Natural killer cell (primary cell): ENCODE data around the gene DES. TPM values are rescaled to one million over a fixed set of nuclear protein-coding genes. Genes with fewer than 3 reads are reported as not detected.

Experiments used
- ATAC-seq, 3 donors: fragments of 150-1000 bp in 2 of 3; fragments of 200-7000 bp in 1 of 3; cut with Tn5 transposase; 1 replicate in 1 of 3; 2 replicates in 2 of 3; pipeline ENCODE4 v1.10.0; 2021; ENCODE audit warnings: mild to moderate bottlenecking in 2 of 3, moderate library complexity in 2 of 3
- DNase-seq, 2 donors: peaks; one replicate each; pipeline versions ENCODE4 v3.0.0 to v3.0.0-alpha.2; 2013 to 2021; ENCODE audit warnings: mixed read lengths in 1 of 2
- H3K27ac ChIP-seq: one replicate; pipeline ENCODE4 v1.5.1; 2013; ENCODE audit warnings: mild to moderate bottlenecking, low read length
- H3K27me3 ChIP-seq: one replicate; pipeline ENCODE4 v1.6.1; 2013; ENCODE audit warnings: low read length; ENCODE audit not compliant: control insufficient read depth, insufficient read depth
- H3K36me3 ChIP-seq: one replicate; pipeline ENCODE4 v1.6.1; 2013; ENCODE audit warnings: low read length; ENCODE audit not compliant: control insufficient read depth, insufficient read depth
- H3K4me1 ChIP-seq: one replicate; pipeline ENCODE4 v1.6.1; 2013; ENCODE audit warnings: low read length; ENCODE audit not compliant: control insufficient read depth, insufficient read depth
- H3K4me3 ChIP-seq: one replicate; pipeline ENCODE4 v1.5.1; 2013; ENCODE audit warnings: low read length
- H3K9me3 ChIP-seq: one replicate; pipeline ENCODE4 v1.6.1; 2013; ENCODE audit warnings: low read length; ENCODE audit not compliant: control insufficient read depth, insufficient read depth
- H3K27ac Mint-ChIP-seq, 2 donors: one replicate each; pipeline ENCODE4 v1.8.0; 2022; ENCODE audit warnings: mild to moderate bottlenecking in 2 of 2, mixed read lengths in 2 of 2, moderate library complexity in 1 of 2
- H3K27me3 Mint-ChIP-seq, 2 donors: one replicate each; pipeline ENCODE4 v1.8.0; 2022; ENCODE audit warnings: low read depth in 2 of 2, mixed read lengths in 2 of 2
- H3K36me3 Mint-ChIP-seq: one replicate; pipeline ENCODE4 v1.8.0; 2022; ENCODE audit warnings: mixed read lengths
- H3K4me1 Mint-ChIP-seq, 2 donors: one replicate each; pipeline ENCODE4 v1.8.0; 2022; ENCODE audit warnings: mixed read lengths in 2 of 2
- H3K4me3 Mint-ChIP-seq: one replicate; pipeline ENCODE4 v1.8.0; 2022; ENCODE audit warnings: mild to moderate bottlenecking, moderate library complexity, mixed read lengths
- H3K9me3 Mint-ChIP-seq, 2 donors: one replicate each; pipeline ENCODE4 v1.8.0; 2022; ENCODE audit warnings: mixed read lengths in 2 of 2
- WGBS: methylation state at CpG from one replicate; pipeline ENCODE4 v1.1.7; 2013; ENCODE audit warnings: missing lambda C conversion rate; ENCODE audit not compliant: insufficient coverage; 5-methylcytosine and 5-hydroxymethylcytosine counted together
- intact Hi-C: fragments of 100-400 bp; cut with micrococcal nuclease; formaldehyde crosslinking; loops from one replicate; pipeline ENCODE4 v1.14.2; 2022
- total RNA-seq, 4 donors: library from RNA; stranded (reverse); fragments of 120-200 nt in 1 of 4; gene quantifications; one replicate each; pipeline versions ENCODE4 v1.2.3 to v1.2.4, GENCODE V29; 2013 to 2022
- TF ChIP-seq, protein P1 (sequence below): fragments of 200-600 bp; IDR thresholded peaks from one replicate; pipeline ENCODE4 v1.8.0; 2022; ENCODE audit warnings: antibody characterized with exemption

The DES gene
- total RNA-seq, 3 donors from 2014 or later (not counting 1 experiment from before 2014, with no cell fraction given) = not detected

DNA sequence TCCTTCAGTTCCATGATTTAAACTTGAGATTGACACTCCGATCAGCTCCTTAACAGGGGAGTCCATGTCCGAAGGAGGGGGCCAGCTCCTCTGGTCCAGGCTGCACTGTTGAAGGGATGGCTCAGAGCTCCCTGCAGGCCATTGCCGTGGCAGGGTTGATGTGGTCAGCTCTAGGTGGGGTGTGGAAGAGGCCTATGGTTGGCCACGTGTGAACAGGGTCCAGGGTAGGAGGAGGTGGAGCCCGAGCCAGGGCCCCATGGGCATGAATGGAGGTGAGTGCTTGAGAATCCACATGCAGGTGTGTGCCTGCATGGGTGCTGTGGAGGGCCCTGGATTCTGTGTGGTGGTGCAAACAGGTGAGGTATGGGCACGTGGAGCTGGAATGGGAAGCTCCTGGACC lies 17.5 kb downstream of the DES start:
- TF ChIP-seq, protein P1, sequence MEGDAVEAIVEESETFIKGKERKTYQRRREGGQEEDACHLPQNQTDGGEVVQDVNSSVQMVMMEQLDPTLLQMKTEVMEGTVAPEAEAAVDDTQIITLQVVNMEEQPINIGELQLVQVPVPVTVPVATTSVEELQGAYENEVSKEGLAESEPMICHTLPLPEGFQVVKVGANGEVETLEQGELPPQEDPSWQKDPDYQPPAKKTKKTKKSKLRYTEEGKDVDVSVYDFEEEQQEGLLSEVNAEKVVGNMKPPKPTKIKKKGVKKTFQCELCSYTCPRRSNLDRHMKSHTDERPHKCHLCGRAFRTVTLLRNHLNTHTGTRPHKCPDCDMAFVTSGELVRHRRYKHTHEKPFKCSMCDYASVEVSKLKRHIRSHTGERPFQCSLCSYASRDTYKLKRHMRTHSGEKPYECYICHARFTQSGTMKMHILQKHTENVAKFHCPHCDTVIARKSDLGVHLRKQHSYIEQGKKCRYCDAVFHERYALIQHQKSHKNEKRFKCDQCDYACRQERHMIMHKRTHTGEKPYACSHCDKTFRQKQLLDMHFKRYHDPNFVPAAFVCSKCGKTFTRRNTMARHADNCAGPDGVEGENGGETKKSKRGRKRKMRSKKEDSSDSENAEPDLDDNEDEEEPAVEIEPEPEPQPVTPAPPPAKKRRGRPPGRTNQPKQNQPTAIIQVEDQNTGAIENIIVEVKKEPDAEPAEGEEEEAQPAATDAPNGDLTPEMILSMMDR = no peak
- H3K4me3 Mint-ChIP-seq = no peak overlapping the region
- H3K4me1 Mint-ChIP-seq = peaks cover 0 to under 1% of the 10 kb centered on the region in 2 donors
- no peaks in the 10 kb centered on the region for H3K9me3 Mint-ChIP-seq
- ATAC-seq = no peak
- 74% methylated on average over 6 of the region's 6 CpGs for WGBS
- no peak overlapping the region for H3K4me3 ChIP-seq
- intact Hi-C loops = no loop called here
- no peak overlapping the region for H3K27ac ChIP-seq
- H3K36me3 ChIP-seq = no peaks in the 10 kb centered on the region
- H3K4me1 ChIP-seq = no peaks in the 10 kb centered on the region
- H3K36me3 Mint-ChIP-seq = no peaks in the 10 kb centered on the region
- H3K9me3 ChIP-seq = no peaks in the 10 kb centered on the region
- DNase-seq = no peak
- peaks cover 2 to 15% of the 10 kb centered on the region in 2 donors for H3K27me3 Mint-ChIP-seq
- no peak overlapping the region for H3K27ac Mint-ChIP-seq
- peaks cover 10% of the 10 kb centered on the region for H3K27me3 ChIP-seq

DNA sequence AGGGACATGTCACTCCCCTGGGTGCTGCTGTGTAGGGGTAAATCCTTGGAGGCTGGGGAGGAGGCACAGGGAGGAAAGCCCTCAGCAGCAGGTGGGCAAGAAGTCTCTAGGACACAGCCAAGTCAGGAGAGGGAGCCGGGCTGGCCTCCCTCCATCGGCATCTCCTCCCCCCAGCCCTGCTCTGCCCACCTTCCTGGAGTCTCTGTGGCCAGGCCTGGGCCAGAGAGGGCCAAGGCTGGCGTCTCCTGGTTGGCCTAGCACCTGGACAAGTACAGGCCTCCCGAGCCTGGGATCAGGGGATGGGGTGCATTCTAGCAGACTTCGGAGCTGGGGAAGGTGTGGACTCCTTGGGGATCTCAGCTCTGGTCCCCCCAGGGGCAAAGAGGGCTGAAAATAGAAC lies 18.3 kb downstream of the DES start:
- Mint-ChIP-seq H3K27ac (no peak overlapping the region), H3K4me3 (no peak overlapping the region), H3K9me3 (no peaks in the 10 kb centered on the region), H3K4me1 (peaks cover 8% of the 10 kb centered on the region in 2 donors), H3K36me3 (no peaks in the 10 kb centered on the region), H3K27me3 (peaks cover 10 to 23% of the 10 kb centered on the region in 2 donors)
- ATAC-seq = no peak
- no peaks in the 10 kb centered on the region for H3K9me3 ChIP-seq
- no peak overlapping the region for H3K27ac ChIP-seq
- TF ChIP-seq, protein P1 = no peak
- DNase-seq = no peak
- H3K36me3 ChIP-seq = no peaks in the 10 kb centered on the region
- intact Hi-C loops = no loop called here
- H3K27me3 ChIP-seq = peaks cover 18% of the 10 kb centered on the region
- 88% methylated on average over 5 of the region's 5 CpGs for WGBS
- peaks cover 3% of the 10 kb centered on the region for H3K4me1 ChIP-seq
- no peak overlapping the region for H3K4me3 ChIP-seq

DNA sequence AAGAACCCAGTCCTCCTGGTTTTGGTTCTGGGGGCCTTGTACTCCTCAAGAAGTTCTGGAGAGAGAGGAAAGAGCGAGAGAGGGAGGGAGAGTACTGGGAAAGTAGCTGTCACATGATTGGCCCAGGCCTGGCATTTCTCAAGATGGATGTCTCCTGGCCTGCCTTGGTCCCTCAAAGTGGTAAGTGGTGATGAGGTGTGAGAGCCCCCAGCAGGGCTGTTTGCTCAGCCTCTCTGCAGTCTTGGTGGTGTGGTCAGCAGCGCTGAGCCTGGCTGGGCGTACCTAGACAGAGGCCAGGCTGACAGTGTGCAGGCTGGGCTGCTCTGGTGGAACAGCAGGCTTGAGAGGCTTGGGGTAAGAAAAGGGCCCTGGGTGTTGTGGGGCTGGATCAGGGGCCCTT lies 19.0 kb downstream of the DES start:
- TF ChIP-seq, protein P1 = no peak
- Mint-ChIP-seq H3K36me3 (no peaks in the 10 kb centered on the region), H3K27me3 (peaks cover 11 to 25% of the 10 kb centered on the region in 2 donors), H3K4me3 (no peak overlapping the region), H3K27ac (no peak overlapping the region), H3K9me3 (no peaks in the 10 kb centered on the region), H3K4me1 (peaks cover 8 to 10% of the 10 kb centered on the region in 2 donors)
- Histone ChIP-seq H3K9me3 (no peaks in the 10 kb centered on the region), H3K27me3 (peaks cover 19% of the 10 kb centered on the region), H3K36me3 (no peaks in the 10 kb centered on the region), H3K4me3 (no peak overlapping the region), H3K4me1 (peaks cover 4% of the 10 kb centered on the region), H3K27ac (no peak overlapping the region)
- DNase-seq (no peak), ATAC-seq (no peak)
- WGBS = 84% methylated on average over 3 of the region's 3 CpGs
- intact Hi-C loops = no loop called here

DNA sequence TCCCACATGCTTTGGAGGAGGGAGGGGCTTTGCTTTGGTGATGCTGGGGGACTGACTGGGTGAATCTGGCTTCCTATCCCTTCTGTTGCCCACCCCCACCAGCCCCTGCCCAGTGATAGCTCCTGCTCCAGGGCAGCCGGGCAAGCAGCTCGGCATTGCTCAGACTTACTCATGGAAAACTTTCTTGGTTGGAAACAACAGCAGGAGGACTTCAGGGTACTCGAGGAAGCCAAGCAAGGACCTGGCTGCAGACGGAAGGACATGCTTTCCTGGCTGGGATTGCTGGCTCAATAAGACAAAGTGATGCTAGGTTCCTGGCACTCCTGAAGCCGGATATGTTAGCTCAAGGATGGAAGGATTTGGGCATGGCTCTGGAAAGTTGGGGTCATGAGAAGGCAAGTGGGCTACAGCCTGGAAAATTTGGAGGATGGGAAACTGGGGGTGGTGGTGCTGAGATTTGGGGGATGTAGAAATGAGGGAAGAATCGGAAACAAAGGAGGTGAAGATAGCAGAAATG lies 19.6 kb downstream of the DES start:
- H3K4me3 Mint-ChIP-seq = no peak overlapping the region
- peaks cover 14 to 29% of the 10 kb centered on the region in 2 donors for H3K27me3 Mint-ChIP-seq
- H3K4me1 ChIP-seq = peaks cover 9% of the 10 kb centered on the region
- H3K4me1 Mint-ChIP-seq = peaks cover 12 to 15% of the 10 kb centered on the region in 2 donors
- ATAC-seq (no peak), DNase-seq (no peak)
- no peaks in the 10 kb centered on the region for H3K9me3 ChIP-seq
- no peak overlapping the region for H3K4me3 ChIP-seq
- no peaks in the 10 kb centered on the region for H3K36me3 ChIP-seq
- H3K36me3 Mint-ChIP-seq = no peaks in the 10 kb centered on the region
- intact Hi-C loops = no loop called here
- no peaks in the 10 kb centered on the region for H3K9me3 Mint-ChIP-seq
- no peak overlapping the region for H3K27ac ChIP-seq
- H3K27me3 ChIP-seq = peaks cover 23% of the 10 kb centered on the region
- 76% methylated on average over 5 of the region's 6 CpGs for WGBS
- TF ChIP-seq, protein P1 = no peak
- H3K27ac Mint-ChIP-seq = no peak overlapping the region
